Measurements from ENCODE around the gene XRCC1. TPM values are rescaled to one million over a fixed set of nuclear protein-coding genes. Genes with fewer than 3 reads are reported as not detected.

XRCC1 gene
- total RNA-seq, 1 experiment from 2014 or later: 56.8 TPM

DNA sequence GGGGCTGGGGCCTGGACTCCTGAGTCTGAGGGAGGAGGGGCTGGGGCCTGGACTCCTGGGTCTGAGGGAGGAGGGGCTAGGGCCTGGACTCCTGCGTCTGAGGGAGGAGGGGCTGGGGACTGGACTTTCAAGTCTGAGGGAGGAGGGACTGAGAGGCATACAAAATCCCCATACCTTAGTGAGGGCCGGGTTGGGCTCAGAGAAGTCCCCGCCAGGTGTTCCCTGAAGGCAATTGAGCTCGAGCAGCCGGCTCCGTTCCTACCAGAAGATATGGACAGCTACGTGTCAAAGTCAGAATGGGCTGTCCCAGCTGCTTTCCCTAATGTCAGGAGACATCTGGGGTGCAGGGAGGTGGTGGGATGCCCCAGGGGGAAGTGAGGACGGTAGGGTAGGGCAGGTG lies 80.2 kb downstream of the XRCC1 start:
- no peaks in the 10 kb centered on the region for H3K27me3 Mint-ChIP-seq (ENCODE audit: unreplicated experiment)
- H3K36me3 Mint-ChIP-seq (ENCODE audit: insufficient read depth, unreplicated experiment): no peaks in the 10 kb centered on the region
- TF ChIP-seq, protein P1, sequence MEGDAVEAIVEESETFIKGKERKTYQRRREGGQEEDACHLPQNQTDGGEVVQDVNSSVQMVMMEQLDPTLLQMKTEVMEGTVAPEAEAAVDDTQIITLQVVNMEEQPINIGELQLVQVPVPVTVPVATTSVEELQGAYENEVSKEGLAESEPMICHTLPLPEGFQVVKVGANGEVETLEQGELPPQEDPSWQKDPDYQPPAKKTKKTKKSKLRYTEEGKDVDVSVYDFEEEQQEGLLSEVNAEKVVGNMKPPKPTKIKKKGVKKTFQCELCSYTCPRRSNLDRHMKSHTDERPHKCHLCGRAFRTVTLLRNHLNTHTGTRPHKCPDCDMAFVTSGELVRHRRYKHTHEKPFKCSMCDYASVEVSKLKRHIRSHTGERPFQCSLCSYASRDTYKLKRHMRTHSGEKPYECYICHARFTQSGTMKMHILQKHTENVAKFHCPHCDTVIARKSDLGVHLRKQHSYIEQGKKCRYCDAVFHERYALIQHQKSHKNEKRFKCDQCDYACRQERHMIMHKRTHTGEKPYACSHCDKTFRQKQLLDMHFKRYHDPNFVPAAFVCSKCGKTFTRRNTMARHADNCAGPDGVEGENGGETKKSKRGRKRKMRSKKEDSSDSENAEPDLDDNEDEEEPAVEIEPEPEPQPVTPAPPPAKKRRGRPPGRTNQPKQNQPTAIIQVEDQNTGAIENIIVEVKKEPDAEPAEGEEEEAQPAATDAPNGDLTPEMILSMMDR (IDR thresholded peaks at IDR 0.05; ENCODE audit: unreplicated experiment): no peak
- H3K4me3 Mint-ChIP-seq (ENCODE audit: low read depth, unreplicated experiment): no peak overlapping the region
- intact Hi-C loops (cut with micrococcal nuclease; ENCODE audit: unreplicated experiment): no loop called here
- DNase-seq: no peak
- H3K9me3 Mint-ChIP-seq (ENCODE audit: low read depth, unreplicated experiment): no peaks in the 10 kb centered on the region
- no peak overlapping the region for H3K27ac Mint-ChIP-seq (ENCODE audit: unreplicated experiment)
- CTCF ChIA-PET: interaction anchor here (1.6 kb wide), 1 partner anchor 9 kb away, joined by 6 read pairs; no protein-coding TSS in a partner anchor
- peaks cover 9% of the 10 kb centered on the region for H3K4me1 Mint-ChIP-seq (ENCODE audit: low read depth, unreplicated experiment)
- BruUV-seq (replicated peaks): no TSS peak

Other genes starting within 250 kb of the XRCC1 start
- 0.73 and 1.0 TPM in 2 replicates for gene CD177, start 221.8 kb downstream of the XRCC1 start, total RNA-seq (2022)
- not detected in 2 replicates for gene TEX101, start 160.6 kb downstream of the XRCC1 start, total RNA-seq (2022)
- 6.6 and 6.9 TPM in 2 replicates for gene LYPD3, start 109.9 kb downstream of the XRCC1 start, total RNA-seq (2022)
- 24.7 and 25.7 TPM in 2 replicates for gene PHLDB3, start 70.8 kb downstream of the XRCC1 start, total RNA-seq (2022)
- 44.8 and 48.4 TPM in 2 replicates for gene ETHE1, start 48.3 kb downstream of the XRCC1 start, total RNA-seq (2022)
- gene ZNF575, start 42.3 kb downstream of the XRCC1 start, total RNA-seq (2022): 2.2 and 2.8 TPM in 2 replicates
- gene PINLYP, start 274 bp upstream of the XRCC1 start, total RNA-seq (2022): 0.17 and 0.76 TPM in 2 replicates
- 34.2 and 36.1 TPM in 2 replicates for gene IRGQ, start 20.6 kb upstream of the XRCC1 start, total RNA-seq (2022)
- 19.4 and 20.7 TPM in 2 replicates for gene ZNF576, start 21.1 kb upstream of the XRCC1 start, total RNA-seq (2022)
- 1.9 and 2.0 TPM in 2 replicates for gene SRRM5, start 36.6 kb upstream of the XRCC1 start, total RNA-seq (2022)
- gene ZNF428, start 44.1 kb upstream of the XRCC1 start, total RNA-seq (2022): 32.8 and 33.2 TPM in 2 replicates
- 14.5 and 17.5 TPM in 2 replicates for gene CADM4, start 64.3 kb upstream of the XRCC1 start, total RNA-seq (2022)
- 78.2 and 147 TPM in 2 replicates for gene PLAUR, start 94.6 kb upstream of the XRCC1 start, total RNA-seq (2022)
- not detected in 2 replicates for gene IRGC, start 140.5 kb upstream of the XRCC1 start, total RNA-seq (2022)
- 69.1 and 85.5 TPM in 2 replicates for gene SMG9, start 179.4 kb upstream of the XRCC1 start, total RNA-seq (2022)
- gene KCNN4, start 205.4 kb upstream of the XRCC1 start, total RNA-seq (2022): 147 and 152 TPM in 2 replicates
- 5.0 and 6.4 TPM in 2 replicates for gene LYPD5, start 226.9 kb upstream of the XRCC1 start, total RNA-seq (2022)